Stimulated activated CD8-positive, alpha-beta memory T cell treated with anti-CD3 and anti-CD28 coated beads, Interleukin-7, amount 100 ng/mL, for 24 hours (primary cell): ENCODE data around the gene MED26.

ENCODE experiments used
- DNase-seq: peaks from one replicate; pipeline ENCODE4 v3.0.0-alpha.2; 2020; ENCODE audit warnings: low read depth

The MED26 gene

GRCh38 chr19:16536130-16536529 lies 91.9 kb downstream of the MED26 start:
- DNase-seq: no peak

- DNase-seq: no peak
These were observed 92.6 kb downstream of the MED26 start for GRCh38 chr19:16535381-16535780.

GRCh38 chr19:16532440-16533234 lies 95.4 kb downstream of the MED26 start:
- DNase-seq: no peak

GRCh38 chr19:16531380-16531669 lies 96.7 kb downstream of the MED26 start:
- DNase-seq: no peak

- no peak for DNase-seq
These were observed 97.2 kb downstream of the MED26 start for GRCh38 chr19:16530540-16531379.

GRCh38 chr19:16529466-16530144 lies 98.4 kb downstream of the MED26 start:
- no peak for DNase-seq

GRCh38 chr19:16527971-16528521 lies 100.0 kb downstream of the MED26 start:
- DNase-seq: no peak

- no peak for DNase-seq
These were observed 100.6 kb downstream of the MED26 start for GRCh38 chr19:16527334-16527935.

- no peak for DNase-seq
These were observed 102.1 kb downstream of the MED26 start for GRCh38 chr19:16525751-16526481.

- no peak for DNase-seq
These were observed 102.8 kb downstream of the MED26 start for GRCh38 chr19:16524991-16525734.
